ENCODE measurements around the gene SORCS2.

Gene SORCS2

GRCh38 chr4:7466215-7466614 is 273.9 kb downstream of the SORCS2 start:
- no peaks in the 10 kb centered on the region for H3K4me1 ChIP-seq (ENCODE audit: insufficient read depth, low read length)
- H3K79me2 ChIP-seq (ENCODE audit: insufficient read depth, low read length) = no peaks in the 10 kb centered on the region
- DNase-seq (no peak), ATAC-seq (ENCODE audit: insufficient read depth, low read depth) (no peak)
- H3K4me3 ChIP-seq (ENCODE audit: low read depth in 1 of 2, low read length in 2 of 2) = no peak overlapping the region
- no peak overlapping the region for H3K4me2 ChIP-seq (ENCODE audit: insufficient read depth, low read length)
- no peak overlapping the region for H3K9ac ChIP-seq (ENCODE audit: low read depth, low read length)
- no peak overlapping the region for H3K27ac ChIP-seq (ENCODE audit: low read length)
- TF ChIP-seq EZH2 (IDR thresholded peaks at IDR 0.05; ENCODE audit: borderline replicate concordance, low read depth, low read length, severe bottlenecking) (no peak), CTCF (IDR thresholded peaks at IDR 0.05; ENCODE audit: borderline replicate concordance, extremely low read depth, low read length, poor library complexity, severe bottlenecking) (no peak)
- 0 out of 2 replicates have a peak, but pooled peaks cover 3% of the 10 kb centered on the region for H4K20me1 ChIP-seq (ENCODE audit: insufficient read depth, low read length)
- H3K36me3 ChIP-seq (ENCODE audit: insufficient read depth, low read length) = no peaks in the 10 kb centered on the region
- H3K27me3 ChIP-seq (ENCODE audit: insufficient read depth, low read length, poor library complexity) = no peaks in the 10 kb centered on the region
- no peak overlapping the region for H2AFZ ChIP-seq (ENCODE audit: low read depth, low read length)
- H3K9me3 ChIP-seq (ENCODE audit: insufficient read depth, low read length, severe bottlenecking) = no peaks in the 10 kb centered on the region

DNA sequence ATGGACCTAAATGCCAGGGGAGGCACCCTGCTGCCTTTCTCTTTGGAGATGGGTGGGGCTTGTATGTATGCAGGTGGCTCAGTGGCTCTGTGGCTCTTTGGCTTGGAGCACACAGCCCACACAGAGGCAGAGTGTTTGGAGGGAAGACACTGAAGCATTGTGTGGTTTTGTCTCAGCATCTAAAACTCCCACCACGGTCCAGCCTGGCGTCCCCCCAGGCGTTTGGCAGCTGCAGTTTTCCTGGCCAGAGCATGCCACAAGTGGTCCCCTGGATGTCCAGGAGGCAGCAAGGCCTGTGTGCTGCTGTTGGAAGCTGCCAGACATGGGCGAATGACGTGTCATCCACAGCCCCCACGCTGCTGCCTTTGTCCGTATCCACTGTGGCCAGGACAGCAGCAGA is 274.6 kb downstream of the SORCS2 start:
- H3K36me3 ChIP-seq (ENCODE audit: insufficient read depth, low read length) = no peaks in the 10 kb centered on the region
- peaks cover 6% of the 10 kb centered on the region; the same call in 1 of the 2 replicates for H4K20me1 ChIP-seq (ENCODE audit: insufficient read depth, low read length)
- TF ChIP-seq EZH2 (IDR thresholded peaks at IDR 0.05; ENCODE audit: borderline replicate concordance, low read depth, low read length, severe bottlenecking) (no peak), CTCF (IDR thresholded peaks at IDR 0.05; ENCODE audit: borderline replicate concordance, extremely low read depth, low read length, poor library complexity, severe bottlenecking) (no peak)

GRCh38 chr4:7467471-7467870 is 275.1 kb downstream of the SORCS2 start:
- H3K27ac ChIP-seq (ENCODE audit: low read length) = no peak overlapping the region
- no peak overlapping the region for H3K9ac ChIP-seq (ENCODE audit: low read depth, low read length)
- H3K4me2 ChIP-seq (ENCODE audit: insufficient read depth, low read length) = no peak overlapping the region
- H4K20me1 ChIP-seq (ENCODE audit: insufficient read depth, low read length) = peaks cover 9% of the 10 kb centered on the region; the same call in 1 of the 2 replicates
- no peaks in the 10 kb centered on the region for H3K36me3 ChIP-seq (ENCODE audit: insufficient read depth, low read length)
- no peak for TF ChIP-seq CTCF (IDR thresholded peaks at IDR 0.05; ENCODE audit: borderline replicate concordance, extremely low read depth, low read length, poor library complexity, severe bottlenecking)
- no peak for TF ChIP-seq EZH2 (IDR thresholded peaks at IDR 0.05; ENCODE audit: borderline replicate concordance, low read depth, low read length, severe bottlenecking)
- no peaks in the 10 kb centered on the region for H3K79me2 ChIP-seq (ENCODE audit: insufficient read depth, low read length)
- no peak for DNase-seq
- ATAC-seq (ENCODE audit: insufficient read depth, low read depth) = no peak
- no peaks in the 10 kb centered on the region for H3K9me3 ChIP-seq (ENCODE audit: insufficient read depth, low read length, severe bottlenecking)
- H3K4me1 ChIP-seq (ENCODE audit: insufficient read depth, low read length) = no peaks in the 10 kb centered on the region
- no peaks in the 10 kb centered on the region for H3K27me3 ChIP-seq (ENCODE audit: insufficient read depth, low read length, poor library complexity)
- no peak overlapping the region for H3K4me3 ChIP-seq (ENCODE audit: low read depth in 1 of 2, low read length in 2 of 2)
- no peak overlapping the region for H2AFZ ChIP-seq (ENCODE audit: low read depth, low read length)

More for the DNA sequence above, 274.6 kb downstream of the SORCS2 start:
- no peak overlapping the region for H3K4me3 ChIP-seq (ENCODE audit: low read depth in 1 of 2, low read length in 2 of 2)
- no peak overlapping the region for H3K9ac ChIP-seq (ENCODE audit: low read depth, low read length)
- no peaks in the 10 kb centered on the region for H3K27me3 ChIP-seq (ENCODE audit: insufficient read depth, low read length, poor library complexity)
- no peaks in the 10 kb centered on the region for H3K4me1 ChIP-seq (ENCODE audit: insufficient read depth, low read length)
- no peaks in the 10 kb centered on the region for H3K9me3 ChIP-seq (ENCODE audit: insufficient read depth, low read length, severe bottlenecking)
- H3K27ac ChIP-seq (ENCODE audit: low read length) = no peak overlapping the region
- no peaks in the 10 kb centered on the region for H3K79me2 ChIP-seq (ENCODE audit: insufficient read depth, low read length)
- DNase-seq (no peak), ATAC-seq (ENCODE audit: insufficient read depth, low read depth) (no peak)
- H2AFZ ChIP-seq (ENCODE audit: low read depth, low read length) = no peak overlapping the region
- no peak overlapping the region for H3K4me2 ChIP-seq (ENCODE audit: insufficient read depth, low read length)

- Histone ChIP-seq H3K9ac (ENCODE audit: low read depth, low read length) (no peak overlapping the region), H3K79me2 (ENCODE audit: insufficient read depth, low read length) (no peaks in the 10 kb centered on the region), H3K4me2 (ENCODE audit: insufficient read depth, low read length) (no peak overlapping the region), H3K27ac (ENCODE audit: low read length) (no peak overlapping the region), H2AFZ (ENCODE audit: low read depth, low read length) (no peak overlapping the region), H3K4me3 (ENCODE audit: low read depth in 1 of 2, low read length in 2 of 2) (no peak overlapping the region), H3K9me3 (ENCODE audit: insufficient read depth, low read length, severe bottlenecking) (no peaks in the 10 kb centered on the region), H4K20me1 (ENCODE audit: insufficient read depth, low read length) (peaks cover 9% of the 10 kb centered on the region; the same call in 1 of the 2 replicates), H3K27me3 (ENCODE audit: insufficient read depth, low read length, poor library complexity) (no peaks in the 10 kb centered on the region), H3K4me1 (ENCODE audit: insufficient read depth, low read length) (no peaks in the 10 kb centered on the region), H3K36me3 (ENCODE audit: insufficient read depth, low read length) (no peaks in the 10 kb centered on the region)
- no peak for TF ChIP-seq EZH2 (IDR thresholded peaks at IDR 0.05; ENCODE audit: borderline replicate concordance, low read depth, low read length, severe bottlenecking)
- TF ChIP-seq CTCF (IDR thresholded peaks at IDR 0.05; ENCODE audit: borderline replicate concordance, extremely low read depth, low read length, poor library complexity, severe bottlenecking) = no peak
- DNase-seq (no peak), ATAC-seq (ENCODE audit: insufficient read depth, low read depth) (no peak)
Measured at GRCh38 chr4:7469023-7469422, 276.7 kb downstream of the SORCS2 start.
